NCI-H460 (cell line): Measurements from ENCODE around the gene MAP2K2. TPM values are rescaled to one million over a fixed set of nuclear protein-coding genes. Genes with fewer than 3 reads are reported as not detected.
"Not testable (repeated sequence)": the region's sequence is repeated elsewhere in the genome, so short reads cannot be mapped to it uniquely, and the experiment has no call there.

ENCODE experiments used
- DNase-seq: peaks from one replicate; pipeline ENCODE4 v3.0.0-alpha.2; 2016; ENCODE audit warnings: low read depth; ENCODE audit errors: extremely low read depth
- polyA plus RNA-seq: library from polyadenylated mRNA; depleted of rRNA; stranded (reverse); fragments of >200 nt; gene quantifications from 2 replicates; pipeline ENCODE4 v1.2.3, GENCODE V29; 2014; cell fraction: nucleus; rRNA removed
- total RNA-seq: library from RNA; depleted of rRNA; stranded (reverse); fragments of >200 nt; shearing (Covaris generic); gene quantifications from 2 replicates; pipeline ENCODE4 v1.2.3, GENCODE V29; 2014; rRNA removed

Gene MAP2K2
- 154 and 184 TPM in 2 replicates for total RNA-seq
- polyA plus RNA-seq = 121 and 142 TPM in 2 replicates

DNA sequence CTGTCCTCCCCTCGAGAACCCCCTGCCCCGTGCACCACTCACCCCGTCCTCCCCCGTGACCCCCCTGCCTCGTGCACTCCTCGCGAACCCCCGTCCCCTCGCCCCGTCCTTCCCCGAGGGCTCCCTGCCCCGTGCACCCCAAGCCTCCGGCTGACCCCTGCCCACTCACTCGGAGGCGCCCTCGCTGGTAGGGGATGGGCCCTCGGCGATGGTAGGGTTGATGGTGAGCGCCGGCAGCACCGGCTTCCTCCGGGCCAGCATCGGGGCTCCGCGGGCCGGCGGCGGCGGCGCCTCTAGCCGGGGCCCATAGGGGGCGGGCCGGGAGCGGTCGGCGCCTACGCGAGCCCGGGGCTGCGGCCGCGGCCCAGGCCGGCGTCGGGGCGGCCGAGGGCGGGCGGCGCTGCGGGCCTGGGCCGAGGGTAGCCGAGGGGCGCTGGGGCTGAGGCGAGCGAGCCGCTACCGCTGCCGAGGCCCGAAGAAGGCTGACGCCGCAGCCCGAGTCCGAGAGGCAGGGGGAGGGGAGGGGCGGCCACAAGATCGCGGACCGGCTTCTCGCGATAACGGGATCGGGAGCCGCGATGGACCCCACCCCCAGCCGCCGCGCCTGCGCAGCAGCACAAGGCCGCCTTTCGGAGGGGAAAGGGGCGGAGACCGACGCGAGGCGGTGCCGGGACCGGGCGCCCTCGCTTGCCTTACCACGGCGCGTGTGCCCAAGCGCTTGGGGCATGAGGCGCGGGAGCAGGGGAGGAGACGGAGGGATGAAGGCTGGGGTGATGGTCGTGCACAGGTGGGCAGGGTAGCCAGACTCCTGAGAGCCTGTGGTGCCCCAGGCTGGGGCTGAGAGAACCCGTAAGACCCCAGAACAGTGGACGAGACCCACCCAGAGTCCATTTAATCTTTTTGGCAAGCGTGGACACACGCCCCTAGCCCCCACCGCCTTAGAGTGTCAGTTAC lies at the start of gene MAP2K2:
TSS of gene MAP2K2 (minus strand) at position 508 of the 954 bp plus-strand sequence. CDS start at position 261, 247 bp downstream.
- DNase-seq = peak; percentile 83

DNA sequence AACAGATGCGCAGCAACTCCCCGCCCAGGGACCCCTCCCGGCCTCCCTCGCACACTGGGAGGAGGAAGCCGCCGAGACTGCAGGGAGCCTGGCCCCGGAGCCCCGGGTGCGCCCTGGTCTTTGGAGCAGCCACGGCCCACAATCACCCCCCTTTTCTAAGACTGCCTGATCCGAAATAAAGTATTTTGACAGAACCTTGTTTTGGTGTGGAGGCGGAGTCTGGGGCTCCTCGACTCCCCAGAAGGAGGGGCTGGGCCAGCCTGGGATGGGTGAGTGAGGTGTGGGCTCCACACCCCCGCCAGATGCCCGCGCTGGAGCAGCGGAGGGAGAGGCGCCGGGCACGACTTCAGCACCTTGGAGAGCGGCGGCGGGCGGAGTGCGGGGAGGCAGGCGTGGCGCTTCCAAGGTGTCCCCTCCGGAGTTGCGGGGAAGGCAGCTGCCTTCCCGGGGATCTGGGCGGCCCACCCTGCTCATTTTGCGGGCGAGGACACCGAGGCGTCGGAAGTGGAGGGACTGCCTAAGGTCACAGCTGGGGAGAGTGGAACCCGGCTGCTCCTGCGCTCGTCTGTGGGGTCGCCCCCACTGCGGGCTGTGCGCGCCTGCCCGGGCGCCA lies 49.0 kb upstream of the MAP2K2 start:
- DNase-seq = peak; percentile 33

DNA sequence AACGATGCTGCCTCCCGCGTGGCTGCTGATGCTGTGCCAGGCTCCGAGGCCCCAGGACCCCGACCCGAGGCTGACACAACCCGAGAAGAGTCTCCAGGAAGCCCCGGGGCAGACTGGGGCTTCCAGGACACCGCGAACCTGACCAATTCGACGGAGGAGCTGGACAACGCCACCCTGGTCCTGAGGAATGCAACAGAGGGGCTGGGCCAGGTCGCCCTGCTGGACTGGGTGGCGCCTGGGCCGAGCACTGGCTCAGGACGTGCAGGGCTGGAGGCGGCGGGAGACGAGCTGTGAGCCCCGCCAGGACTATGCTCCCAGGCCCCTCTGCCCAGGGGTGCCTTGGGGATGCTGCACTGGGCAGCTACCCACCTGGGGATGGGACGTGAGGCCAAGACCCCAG lies 47.8 kb upstream of the MAP2K2 start:
- no peak for DNase-seq

DNA sequence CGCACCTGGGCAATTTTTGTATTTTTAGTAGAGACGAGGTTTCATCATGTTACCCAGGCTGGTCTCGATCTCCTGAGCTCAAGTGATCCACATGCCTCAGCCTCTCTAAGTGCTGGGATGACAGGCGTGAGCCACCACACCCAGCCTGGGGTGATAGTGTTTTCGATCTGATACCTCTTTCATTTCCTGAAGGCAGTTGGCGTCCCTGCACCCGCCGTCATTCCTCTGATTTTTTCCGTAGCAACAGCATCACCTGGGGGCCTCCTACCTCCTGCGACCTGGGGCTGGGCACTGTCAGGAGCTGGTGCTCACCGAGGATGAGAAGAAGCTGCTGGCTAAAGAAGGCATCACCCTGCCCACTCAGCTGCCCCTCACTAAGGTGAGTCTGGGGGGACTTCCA lies 40.3 kb upstream of the MAP2K2 start:
- DNase-seq = no peak

DNA sequence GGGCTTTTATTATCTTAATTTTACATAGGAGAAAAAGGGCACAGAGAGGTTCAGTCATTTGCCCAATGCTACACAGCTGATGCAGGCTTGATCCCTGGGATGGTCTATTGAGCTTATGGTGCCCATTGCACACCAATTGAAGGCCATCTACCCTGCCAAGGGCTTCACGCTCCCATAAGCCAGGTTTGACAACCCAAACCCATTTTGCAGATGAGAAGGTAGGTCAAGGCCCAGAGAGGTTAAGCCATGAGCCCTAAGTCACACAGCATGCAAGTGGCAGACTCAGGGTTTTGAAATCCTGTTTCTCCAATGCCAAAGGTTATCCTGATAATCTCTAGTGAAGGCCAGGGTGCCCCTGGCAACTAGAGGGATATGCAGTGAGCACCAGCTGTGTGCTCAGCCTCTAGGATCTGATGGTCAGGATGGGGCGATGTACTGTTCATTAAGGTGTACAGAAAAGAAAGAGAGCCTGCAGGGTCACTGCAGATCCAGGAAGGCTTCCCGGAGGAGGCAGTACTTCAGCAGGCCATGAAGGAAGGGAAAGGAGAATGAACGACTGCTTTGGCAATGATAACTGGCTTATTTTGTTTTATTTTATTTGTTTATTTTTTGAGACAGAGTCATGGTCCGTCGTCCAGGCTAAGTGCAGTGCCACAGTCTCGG lies 37.6 kb upstream of the MAP2K2 start:
- no peak for DNase-seq

- DNase-seq = not testable (repeated sequence)
Measured at GRCh38 chr19:4157971-4158370, 34.0 kb upstream of the MAP2K2 start.

DNA sequence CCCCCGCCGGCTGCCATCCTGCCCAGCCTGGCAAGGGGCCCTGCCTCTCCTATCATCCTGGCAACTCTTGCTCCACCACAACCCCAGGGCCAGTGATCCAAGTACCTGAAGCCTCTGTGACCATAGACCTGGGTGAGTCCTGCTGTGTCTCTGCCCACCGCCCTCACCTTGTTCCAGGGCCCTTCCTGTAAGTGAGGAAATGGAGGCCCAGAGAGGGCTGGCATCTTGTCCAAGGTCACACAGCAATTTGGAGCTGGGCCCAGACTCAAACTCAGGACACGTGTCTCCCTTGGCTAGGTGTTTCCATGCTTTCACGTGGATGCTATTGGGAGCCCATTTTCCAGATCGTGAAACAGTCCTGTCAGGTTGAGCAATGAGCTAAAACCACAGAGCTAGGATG lies 33.2 kb upstream of the MAP2K2 start:
- no peak for DNase-seq

DNA sequence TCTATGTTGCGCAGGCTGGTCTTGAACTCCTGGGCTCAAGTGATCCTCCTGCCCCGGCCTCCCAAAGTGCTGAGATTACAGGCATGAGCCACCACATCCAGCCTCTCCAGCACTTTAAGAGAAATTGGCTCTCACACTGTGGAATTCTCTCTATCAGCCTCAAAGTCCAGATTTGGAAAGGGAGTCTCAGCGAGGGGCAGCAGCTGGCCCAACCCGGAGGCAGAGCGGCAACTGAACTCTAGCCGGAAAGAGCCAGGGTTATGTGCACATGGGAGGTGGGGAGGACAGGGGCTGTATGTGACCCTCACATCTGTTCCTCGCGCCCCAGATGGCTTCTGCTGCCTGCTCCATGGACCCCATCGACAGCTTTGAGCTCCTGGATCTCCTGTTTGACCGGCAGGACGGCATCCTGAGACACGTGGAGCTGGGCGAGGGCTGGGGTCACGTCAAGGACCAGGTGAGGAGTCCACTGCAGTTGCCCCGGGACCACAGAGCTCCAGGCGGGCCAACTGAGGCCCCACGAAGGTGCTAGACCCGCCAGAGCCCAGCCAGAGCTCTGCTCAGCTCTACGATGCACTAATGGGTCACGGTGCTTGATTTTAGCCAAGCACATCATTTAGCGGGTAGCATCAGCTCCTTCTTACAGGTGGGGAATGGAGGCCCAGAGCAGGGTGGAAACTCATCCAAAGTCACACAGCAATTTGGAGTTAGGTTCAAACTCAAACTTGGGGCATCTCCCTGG lies 30.8 kb upstream of the MAP2K2 start:
- DNase-seq = no peak

GRCh38 chr19:4152241-4152998 lies 28.5 kb upstream of the MAP2K2 start:
- DNase-seq = no peak

GRCh38 chr19:4151623-4152022 lies 27.7 kb upstream of the MAP2K2 start:
- DNase-seq = no peak

- DNase-seq = no peak
Measured at GRCh38 chr19:4149518-4150288, 25.8 kb upstream of the MAP2K2 start.

DNA sequence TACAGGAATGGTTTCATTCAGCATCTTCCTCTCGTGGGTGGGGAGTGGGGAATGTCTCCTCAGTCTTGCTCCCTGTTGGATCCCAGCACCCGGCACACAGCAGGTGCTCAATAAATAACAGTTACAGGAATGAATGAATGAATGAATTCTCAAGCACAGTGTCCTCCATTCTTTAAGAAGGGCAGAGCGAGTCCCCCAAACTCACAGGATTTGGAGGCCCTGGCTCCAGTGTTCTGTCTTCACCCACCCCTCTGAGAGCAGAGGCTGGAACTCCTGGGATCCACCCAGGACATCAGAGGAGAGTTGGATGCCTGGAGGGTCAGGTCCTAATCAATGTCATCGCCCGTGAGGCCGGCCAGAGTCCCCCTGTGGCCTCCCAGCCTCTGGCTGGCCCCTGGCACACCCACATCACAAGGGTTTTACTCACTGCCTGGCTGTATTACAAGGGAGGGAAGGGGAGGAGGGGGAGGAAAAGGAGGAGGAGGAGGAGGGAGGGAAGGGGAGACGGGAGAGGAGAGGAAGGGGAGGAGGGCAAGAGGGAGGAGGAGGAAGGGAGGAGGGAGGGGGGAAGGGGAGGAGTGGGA lies 20.8 kb upstream of the MAP2K2 start:
- no peak for DNase-seq

DNA sequence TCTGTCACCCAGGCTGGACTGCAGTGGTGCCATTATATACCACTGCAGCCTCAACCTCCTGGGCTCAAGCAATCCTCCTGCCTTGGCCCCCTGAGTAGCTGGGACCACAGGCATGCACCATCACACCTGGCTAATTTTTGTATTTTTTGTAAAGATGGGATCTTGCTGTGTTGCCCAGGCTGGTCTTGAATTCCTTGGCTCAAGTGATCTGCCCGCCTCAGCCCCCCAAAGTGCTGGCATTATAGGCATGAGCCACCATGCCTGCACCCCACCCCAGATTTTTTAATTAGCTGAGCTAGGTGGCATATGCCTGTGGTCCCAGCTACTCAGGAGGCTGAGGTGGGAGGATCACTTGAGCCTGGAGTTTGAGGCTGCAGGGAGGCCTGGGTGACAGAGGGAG lies 19.0 kb upstream of the MAP2K2 start:
- not testable (repeated sequence) for DNase-seq

DNA sequence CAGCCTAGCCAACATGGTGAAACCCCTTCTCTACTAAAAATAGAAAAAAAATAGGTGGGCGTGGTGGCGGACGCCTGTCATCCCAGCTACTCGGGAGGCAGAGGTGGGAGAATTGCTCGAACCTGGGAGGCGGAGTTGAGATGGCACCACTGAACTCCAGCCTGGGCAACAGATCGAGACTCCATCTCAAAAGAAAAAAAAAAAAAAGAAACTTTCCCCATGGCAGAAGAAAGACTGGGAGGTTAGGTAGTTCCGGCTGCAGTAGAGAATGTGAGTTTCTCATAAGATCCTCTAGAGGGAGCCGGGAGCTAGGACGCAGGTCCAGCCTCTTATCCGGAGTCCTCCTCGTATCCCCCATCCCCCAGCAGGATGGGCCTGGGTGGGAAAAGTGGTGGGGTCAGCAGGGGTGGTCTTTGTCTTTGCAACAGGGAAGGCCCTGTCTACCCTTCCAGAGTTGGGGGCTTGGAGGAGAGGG lies 16.4 kb upstream of the MAP2K2 start:
- peak; percentile 61 for DNase-seq

GRCh38 chr19:4139614-4140236 lies 15.8 kb upstream of the MAP2K2 start:
- DNase-seq = peak; percentile 55

GRCh38 chr19:4138445-4138844 lies 14.5 kb upstream of the MAP2K2 start:
- no peak for DNase-seq

DNA sequence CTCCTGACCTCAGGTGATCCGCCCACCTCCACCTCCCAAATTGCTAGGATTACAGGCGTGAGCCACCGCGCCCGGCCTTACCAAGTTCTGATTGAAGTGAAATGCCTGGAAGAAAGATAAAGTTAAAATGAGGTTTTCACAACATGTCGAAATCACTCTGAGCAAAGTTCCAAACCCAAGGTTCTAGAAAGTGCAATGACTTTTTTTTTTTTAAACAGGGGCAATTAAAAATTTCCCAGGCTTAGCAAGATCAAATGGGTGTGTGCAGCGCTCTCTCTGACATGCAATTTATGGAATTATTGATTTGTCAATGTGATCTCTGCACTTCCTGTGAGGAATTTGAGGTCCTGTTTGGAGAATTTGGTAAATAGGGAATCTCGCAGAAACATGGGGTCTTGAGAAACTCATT lies 12.8 kb upstream of the MAP2K2 start:
- no peak for DNase-seq

- not testable (repeated sequence) for DNase-seq
Measured at GRCh38 chr19:4135386-4135785, 11.5 kb upstream of the MAP2K2 start.
